HG03103 (cell line): ENCODE results near the gene MTNR1B.

Source experiments
- ATAC-seq: cut with Tn5 transposase; IDR thresholded peaks from one replicate; pipeline ENCODE4 v1.9.1; 2021; ENCODE audit warnings: low read depth; ENCODE audit not compliant: unreplicated experiment

MTNR1B gene

DNA sequence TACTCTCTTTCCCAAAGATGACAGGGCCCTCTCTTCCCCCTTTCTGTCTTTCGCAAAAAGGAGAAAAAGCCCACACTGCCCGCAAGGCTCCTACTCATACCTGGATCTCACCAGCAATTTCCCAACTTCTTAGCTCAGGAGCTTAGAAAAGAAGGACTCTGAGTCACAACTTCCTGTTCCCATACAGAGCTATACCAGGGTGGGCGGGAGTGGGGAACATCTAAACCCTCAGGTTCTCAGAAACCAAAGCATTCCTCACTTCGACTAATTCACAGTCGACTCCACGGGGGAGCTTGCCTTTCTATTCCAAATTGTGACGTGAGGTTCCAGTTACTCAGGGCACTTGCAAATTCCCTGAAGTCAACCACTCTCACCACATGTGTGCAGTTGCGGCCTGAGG is 61.9 kb downstream of the MTNR1B start:
- no peak for ATAC-seq
